ENCODE results near the gene FRMD4A. TPM values are rescaled to one million over a fixed set of nuclear protein-coding genes. Genes with fewer than 3 reads are reported as not detected.

The FRMD4A gene
- total RNA-seq, 1 donor from 2014 or later: 0.64 TPM

GRCh38 chr10:14311206-14311957, 19.3 kb downstream of the FRMD4A start:
- TF ChIP-seq CTCF (IDR thresholded peaks at IDR 0.05): no peak
- DNase-seq (no peak), ATAC-seq (ENCODE audit: low read depth) (no peak)
- intact Hi-C loops (cut with micrococcal nuclease): no loop called here
- Mint-ChIP-seq H3K4me3 (no peak overlapping the region), H3K27ac (no peak overlapping the region), H3K4me1 (no peaks in the 10 kb centered on the region), H3K27me3 (peaks cover 33% of the 10 kb centered on the region), H3K9me3 (no peaks in the 10 kb centered on the region), H3K36me3 (ENCODE audit: low read depth) (no peaks in the 10 kb centered on the region)
- POLR2A ChIA-PET: no interaction called here
- CTCF ChIA-PET: no interaction called here

- ATAC-seq (ENCODE audit: low read depth) (no peak), DNase-seq (no peak)
- no peaks in the 10 kb centered on the region for H3K36me3 Mint-ChIP-seq (ENCODE audit: low read depth)
- no peak for TF ChIP-seq CTCF (IDR thresholded peaks at IDR 0.05)
- intact Hi-C loops (cut with micrococcal nuclease): no loop called here
- H3K4me3 Mint-ChIP-seq: no peak overlapping the region
- H3K27me3 Mint-ChIP-seq: peaks cover 23% of the 10 kb centered on the region
- no peaks in the 10 kb centered on the region for H3K9me3 Mint-ChIP-seq
- H3K27ac Mint-ChIP-seq: no peak overlapping the region
- CTCF ChIA-PET: no interaction called here
- no peaks in the 10 kb centered on the region for H3K4me1 Mint-ChIP-seq
- POLR2A ChIA-PET: no interaction called here
Measured at GRCh38 chr10:14309593-14309992, 21.1 kb downstream of the FRMD4A start.

GRCh38 chr10:14306190-14306589, 24.5 kb downstream of the FRMD4A start:
- POLR2A ChIA-PET: no interaction called here

GRCh38 chr10:14304046-14304445, 26.7 kb downstream of the FRMD4A start:
- no peak overlapping the region for H3K27ac Mint-ChIP-seq
- peaks cover 7% of the 10 kb centered on the region for H3K27me3 Mint-ChIP-seq
- no peak for TF ChIP-seq CTCF (IDR thresholded peaks at IDR 0.05)
- DNase-seq (no peak), ATAC-seq (ENCODE audit: low read depth) (no peak)
- H3K36me3 Mint-ChIP-seq (ENCODE audit: low read depth): no peaks in the 10 kb centered on the region
- ChIA-PET POLR2A (no interaction called here), CTCF (no interaction called here)
- H3K4me3 Mint-ChIP-seq: no peak overlapping the region
- H3K9me3 Mint-ChIP-seq: no peaks in the 10 kb centered on the region
- no peaks in the 10 kb centered on the region for H3K4me1 Mint-ChIP-seq
- intact Hi-C loops (cut with micrococcal nuclease): no loop called here

More at GRCh38 chr10:14306190-14306589, 24.5 kb downstream of the FRMD4A start:
- Mint-ChIP-seq H3K27me3 (peaks cover 17% of the 10 kb centered on the region), H3K36me3 (ENCODE audit: low read depth) (no peaks in the 10 kb centered on the region), H3K4me1 (no peaks in the 10 kb centered on the region), H3K9me3 (no peaks in the 10 kb centered on the region), H3K4me3 (no peak overlapping the region), H3K27ac (no peak overlapping the region)
- CTCF ChIA-PET: no interaction called here
- no peak for TF ChIP-seq CTCF (IDR thresholded peaks at IDR 0.05)
- ATAC-seq (ENCODE audit: low read depth) (no peak), DNase-seq (no peak)
- intact Hi-C loops (cut with micrococcal nuclease): no loop called here

GRCh38 chr10:14302035-14302434, 28.7 kb downstream of the FRMD4A start:
- H3K4me3 Mint-ChIP-seq: no peak overlapping the region
- ChIA-PET CTCF (interaction anchor here (0.6 kb wide), 1 partner anchor 522 kb away, joined by 3 read pairs; no protein-coding TSS in a partner anchor), POLR2A (no interaction called here)
- ATAC-seq (ENCODE audit: low read depth) (no peak), DNase-seq (no peak)
- no peak for TF ChIP-seq CTCF (IDR thresholded peaks at IDR 0.05)
- intact Hi-C loops (cut with micrococcal nuclease): no loop called here
- H3K27me3 Mint-ChIP-seq: peaks cover 7% of the 10 kb centered on the region
- H3K4me1 Mint-ChIP-seq: no peaks in the 10 kb centered on the region
- H3K36me3 Mint-ChIP-seq (ENCODE audit: low read depth): no peaks in the 10 kb centered on the region
- no peak overlapping the region for H3K27ac Mint-ChIP-seq
- no peaks in the 10 kb centered on the region for H3K9me3 Mint-ChIP-seq

Data from activated B cell treated with CpG ODN at 0.5 μM for 24 hours (primary cell).